Measurements from ENCODE around the gene NDUFS3. TPM values are rescaled to one million over a fixed set of nuclear protein-coding genes. Genes with fewer than 3 reads are reported as not detected.

The NDUFS3 gene
- total and polyA plus RNA-seq, 2 of the 13 experiments (the other 11 are each of a cell fraction or from before 2014, with no cell fraction given) = 151 to 184 TPM

DNA sequence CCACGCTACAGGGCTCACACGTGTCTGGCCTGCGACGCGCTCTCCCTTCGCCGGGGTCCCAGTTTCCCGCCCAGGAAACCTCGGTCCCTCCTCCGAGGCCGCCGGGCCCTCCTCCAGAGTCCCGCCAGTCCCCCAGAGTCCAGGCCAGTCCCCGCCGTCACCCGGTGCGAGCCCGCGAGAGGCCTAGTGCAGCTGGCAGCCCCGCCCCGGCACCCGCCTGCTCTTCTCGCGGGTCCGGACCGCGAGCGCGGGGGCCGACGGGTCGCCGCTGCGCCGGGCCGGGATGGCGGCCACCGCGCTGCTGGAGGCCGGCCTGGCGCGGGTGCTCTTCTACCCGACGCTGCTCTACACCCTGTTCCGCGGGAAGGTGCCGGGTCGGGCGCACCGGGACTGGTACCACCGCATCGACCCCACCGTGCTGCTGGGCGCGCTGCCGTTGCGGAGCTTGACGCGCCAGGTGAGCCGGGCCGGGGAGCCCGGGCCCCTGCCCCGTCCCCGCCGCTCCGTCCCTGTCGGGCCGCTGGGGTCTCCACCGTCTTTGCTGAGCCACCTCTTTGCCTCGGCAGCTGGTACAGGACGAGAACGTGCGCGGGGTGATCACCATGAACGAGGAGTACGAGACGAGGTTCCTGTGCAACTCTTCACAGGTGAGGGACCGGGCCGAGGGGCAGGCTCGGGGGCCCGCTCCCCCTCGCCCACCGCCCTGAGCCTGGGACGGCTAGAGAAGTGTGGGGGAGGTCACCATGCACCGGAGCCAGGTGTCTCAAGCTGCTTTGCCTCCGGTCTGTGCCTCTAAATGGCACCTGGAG, 13.3 kb upstream of the NDUFS3 start, which contains the start of gene PTPMT1 (continued):
- TF ChIP-seq REPIN1 (CRISPR knock-in tag; IDR thresholded peaks at IDR 0.05; ENCODE audit: borderline replicate concordance, low read depth) = peak; percentile 20; the same call in 1 of the 2 replicates
- no peak for TF ChIP-seq ZNF441 (CRISPR knock-in tag; IDR thresholded peaks at IDR 0.05; ENCODE audit: borderline replicate concordance)
- no peak for TF ChIP-seq ZNF12 (CRISPR knock-in tag; IDR thresholded peaks at IDR 0.05)
- TF ChIP-seq JARID2 (CRISPR knock-in tag; IDR thresholded peaks at IDR 0.05; ENCODE audit: insufficient replicate concordance) = no peak
- TF ChIP-seq, protein P1, sequence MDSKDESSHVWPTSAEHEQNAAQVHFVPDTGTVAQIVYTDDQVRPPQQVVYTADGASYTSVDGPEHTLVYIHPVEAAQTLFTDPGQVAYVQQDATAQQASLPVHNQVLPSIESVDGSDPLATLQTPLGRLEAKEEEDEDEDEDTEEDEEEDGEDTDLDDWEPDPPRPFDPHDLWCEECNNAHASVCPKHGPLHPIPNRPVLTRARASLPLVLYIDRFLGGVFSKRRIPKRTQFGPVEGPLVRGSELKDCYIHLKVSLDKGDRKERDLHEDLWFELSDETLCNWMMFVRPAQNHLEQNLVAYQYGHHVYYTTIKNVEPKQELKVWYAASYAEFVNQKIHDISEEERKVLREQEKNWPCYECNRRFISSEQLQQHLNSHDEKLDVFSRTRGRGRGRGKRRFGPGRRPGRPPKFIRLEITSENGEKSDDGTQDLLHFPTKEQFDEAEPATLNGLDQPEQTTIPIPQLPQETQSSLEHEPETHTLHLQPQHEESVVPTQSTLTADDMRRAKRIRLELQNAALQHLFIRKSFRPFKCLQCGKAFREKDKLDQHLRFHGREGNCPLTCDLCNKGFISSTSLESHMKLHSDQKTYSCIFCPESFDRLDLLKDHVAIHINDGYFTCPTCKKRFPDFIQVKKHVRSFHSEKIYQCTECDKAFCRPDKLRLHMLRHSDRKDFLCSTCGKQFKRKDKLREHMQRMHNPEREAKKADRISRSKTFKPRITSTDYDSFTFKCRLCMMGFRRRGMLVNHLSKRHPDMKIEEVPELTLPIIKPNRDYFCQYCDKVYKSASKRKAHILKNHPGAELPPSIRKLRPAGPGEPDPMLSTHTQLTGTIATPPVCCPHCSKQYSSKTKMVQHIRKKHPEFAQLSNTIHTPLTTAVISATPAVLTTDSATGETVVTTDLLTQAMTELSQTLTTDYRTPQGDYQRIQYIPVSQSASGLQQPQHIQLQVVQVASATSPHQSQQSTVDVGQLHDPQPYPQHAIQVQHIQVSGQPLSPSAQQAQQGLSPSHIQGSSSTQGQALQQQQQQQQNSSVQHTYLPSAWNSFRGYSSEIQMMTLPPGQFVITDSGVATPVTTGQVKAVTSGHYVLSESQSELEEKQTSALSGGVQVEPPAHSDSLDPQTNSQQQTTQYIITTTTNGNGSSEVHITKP (CRISPR knock-in tag; IDR thresholded peaks at IDR 0.05; ENCODE audit: low read depth) = no peak
- TF ChIP-seq TBL1XR1 (IDR thresholded peaks at IDR 0.05; ENCODE audit: borderline replicate concordance, low read length, partially characterized antibody) = no peak
- TF ChIP-seq FOXC1 (CRISPR knock-in tag; IDR thresholded peaks at IDR 0.05; ENCODE audit: borderline replicate concordance) = peak; percentile 82
- TF ChIP-seq ZNF383 (CRISPR knock-in tag; IDR thresholded peaks at IDR 0.05; ENCODE audit: borderline replicate concordance) = no peak
- TF ChIP-seq, protein P2, sequence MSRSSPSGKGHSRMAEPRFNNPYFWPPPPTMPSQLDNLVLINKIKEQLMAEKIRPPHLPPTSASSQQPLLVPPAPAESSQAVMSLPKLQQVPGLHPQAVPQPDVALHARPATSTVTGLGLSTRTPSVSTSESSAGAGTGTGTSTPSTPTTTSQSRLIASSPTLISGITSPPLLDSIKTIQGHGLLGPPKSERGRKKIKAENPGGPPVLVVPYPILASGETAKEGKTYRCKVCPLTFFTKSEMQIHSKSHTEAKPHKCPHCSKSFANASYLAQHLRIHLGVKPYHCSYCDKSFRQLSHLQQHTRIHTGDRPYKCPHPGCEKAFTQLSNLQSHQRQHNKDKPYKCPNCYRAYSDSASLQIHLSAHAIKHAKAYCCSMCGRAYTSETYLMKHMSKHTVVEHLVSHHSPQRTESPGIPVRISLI (CRISPR knock-in tag; IDR thresholded peaks at IDR 0.05; ENCODE audit: borderline replicate concordance) = no peak
- TF ChIP-seq ISX (CRISPR knock-in tag; conservative IDR thresholded peaks at IDR 0.05) = peak; percentile 82; the same call in 1 of the 2 replicates
- TF ChIP-seq NFKBIZ (CRISPR knock-in tag; IDR thresholded peaks at IDR 0.05) = no peak
- TF ChIP-seq PPARG (CRISPR knock-in tag; conservative IDR thresholded peaks at IDR 0.05) = no peak
- TF ChIP-seq TGIF2 (CRISPR knock-in tag; IDR thresholded peaks at IDR 0.05) = no peak
- TF ChIP-seq ZFP36 (IDR thresholded peaks at IDR 0.05; ENCODE audit: borderline replicate concordance, low read depth, low read length, partially characterized antibody) = no peak
- TF ChIP-seq ZKSCAN8 (CRISPR knock-in tag; IDR thresholded peaks at IDR 0.05; ENCODE audit: borderline replicate concordance) = 0 out of 2 replicates have a peak, but pooled peaks have one; percentile 12
- TF ChIP-seq, protein P3, sequence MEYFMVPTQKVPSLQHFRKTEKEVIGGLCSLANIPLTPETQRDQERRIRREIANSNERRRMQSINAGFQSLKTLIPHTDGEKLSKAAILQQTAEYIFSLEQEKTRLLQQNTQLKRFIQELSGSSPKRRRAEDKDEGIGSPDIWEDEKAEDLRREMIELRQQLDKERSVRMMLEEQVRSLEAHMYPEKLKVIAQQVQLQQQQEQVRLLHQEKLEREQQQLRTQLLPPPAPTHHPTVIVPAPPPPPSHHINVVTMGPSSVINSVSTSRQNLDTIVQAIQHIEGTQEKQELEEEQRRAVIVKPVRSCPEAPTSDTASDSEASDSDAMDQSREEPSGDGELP (IDR thresholded peaks at IDR 0.05; ENCODE audit: borderline replicate concordance, low read depth) = peak; percentile 70; the same call in 1 of the 2 replicates
- no peak for TF ChIP-seq ZBTB1 (CRISPR knock-in tag; IDR thresholded peaks at IDR 0.05; ENCODE audit: borderline replicate concordance)
- peak; percentile 50; the same call in 1 of the 2 replicates for TF ChIP-seq MTF2 (CRISPR knock-in tag; IDR thresholded peaks at IDR 0.05; ENCODE audit: borderline replicate concordance)

Measured in HepG2 (cell line).